GM10266 (cell line): ENCODE data around the gene B3GNT9.

Experiments used
- DNase-seq: peaks from one replicate; pipeline ENCODE4 v3.0.0; 2012; ENCODE audit errors: extremely low spot score
- TF ChIP-seq, protein P1 (sequence below): IDR thresholded peaks from 2 replicates; pipeline ENCODE4 v1.5.1; 2012; ENCODE audit warnings: mild to moderate bottlenecking, low read depth; ENCODE audit not compliant: control insufficient read depth, insufficient read depth; ENCODE audit errors: missing control alignments

The B3GNT9 gene

DNA sequence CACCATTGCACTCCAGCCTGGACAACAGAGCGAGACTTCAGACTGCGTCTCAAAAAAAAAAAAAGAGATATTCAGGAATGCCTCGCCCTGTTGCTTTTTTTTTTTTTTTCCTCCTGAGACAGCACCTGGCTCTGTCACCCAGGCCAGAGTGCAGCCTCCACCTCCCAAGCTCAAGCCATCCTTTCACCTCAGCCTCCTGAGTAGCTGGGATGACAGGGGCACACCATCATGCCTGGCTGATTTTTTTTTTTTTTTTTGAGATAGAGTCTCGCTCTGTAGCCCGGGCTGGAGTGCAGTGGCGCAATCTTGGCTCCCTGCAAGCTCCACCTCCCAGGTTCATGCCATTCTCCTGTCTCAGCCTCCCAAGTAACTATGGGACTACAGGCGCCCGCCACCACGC is 33.1 kb downstream of the B3GNT9 start:
- TF ChIP-seq, protein P1, sequence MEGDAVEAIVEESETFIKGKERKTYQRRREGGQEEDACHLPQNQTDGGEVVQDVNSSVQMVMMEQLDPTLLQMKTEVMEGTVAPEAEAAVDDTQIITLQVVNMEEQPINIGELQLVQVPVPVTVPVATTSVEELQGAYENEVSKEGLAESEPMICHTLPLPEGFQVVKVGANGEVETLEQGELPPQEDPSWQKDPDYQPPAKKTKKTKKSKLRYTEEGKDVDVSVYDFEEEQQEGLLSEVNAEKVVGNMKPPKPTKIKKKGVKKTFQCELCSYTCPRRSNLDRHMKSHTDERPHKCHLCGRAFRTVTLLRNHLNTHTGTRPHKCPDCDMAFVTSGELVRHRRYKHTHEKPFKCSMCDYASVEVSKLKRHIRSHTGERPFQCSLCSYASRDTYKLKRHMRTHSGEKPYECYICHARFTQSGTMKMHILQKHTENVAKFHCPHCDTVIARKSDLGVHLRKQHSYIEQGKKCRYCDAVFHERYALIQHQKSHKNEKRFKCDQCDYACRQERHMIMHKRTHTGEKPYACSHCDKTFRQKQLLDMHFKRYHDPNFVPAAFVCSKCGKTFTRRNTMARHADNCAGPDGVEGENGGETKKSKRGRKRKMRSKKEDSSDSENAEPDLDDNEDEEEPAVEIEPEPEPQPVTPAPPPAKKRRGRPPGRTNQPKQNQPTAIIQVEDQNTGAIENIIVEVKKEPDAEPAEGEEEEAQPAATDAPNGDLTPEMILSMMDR: no peak
- no peak for DNase-seq

DNA sequence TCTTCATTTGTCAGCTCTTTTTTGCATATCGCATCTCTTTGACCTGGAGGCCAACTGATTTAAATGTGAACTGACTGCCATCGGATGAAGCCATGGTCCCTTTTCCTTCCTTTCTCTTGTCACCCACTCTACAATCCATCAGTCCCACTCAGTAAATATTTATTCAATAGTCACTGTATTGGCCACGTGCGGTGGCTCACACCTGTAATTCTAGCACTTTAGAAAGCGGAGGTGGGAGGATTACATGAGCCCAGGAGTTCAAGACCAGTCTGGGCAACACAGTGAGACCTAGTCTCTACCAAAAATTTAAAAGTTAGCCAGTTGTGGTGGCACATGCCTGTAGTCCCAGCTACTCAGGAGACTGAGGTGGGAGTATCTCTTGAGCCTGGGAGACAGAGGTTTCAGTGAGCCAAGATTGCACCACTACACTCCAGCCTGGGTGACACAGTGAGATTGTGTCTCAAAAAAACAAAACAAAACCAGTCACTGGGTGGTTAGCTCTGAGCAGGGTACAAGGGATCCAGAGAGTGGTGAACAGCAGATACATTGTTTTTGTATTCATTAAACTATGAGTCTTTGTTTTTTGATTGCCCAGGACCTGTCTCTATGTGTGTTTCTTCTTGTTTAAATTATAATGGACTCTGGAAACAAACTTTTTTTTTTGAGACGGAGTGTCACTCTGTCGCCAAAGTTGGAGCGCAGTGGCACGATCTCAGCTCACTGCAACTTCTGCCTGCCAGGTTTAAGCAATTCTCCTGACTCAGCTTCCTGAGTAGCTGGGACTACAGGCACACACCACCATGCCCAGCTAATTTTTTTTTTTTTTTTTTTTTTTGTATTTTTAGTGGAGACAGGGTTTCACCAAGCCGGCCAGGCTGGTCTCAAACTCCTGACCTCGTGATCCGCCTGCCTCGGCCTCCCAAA is 34.1 kb downstream of the B3GNT9 start:
- TF ChIP-seq, protein P1: no peak
- DNase-seq: no peak

DNA sequence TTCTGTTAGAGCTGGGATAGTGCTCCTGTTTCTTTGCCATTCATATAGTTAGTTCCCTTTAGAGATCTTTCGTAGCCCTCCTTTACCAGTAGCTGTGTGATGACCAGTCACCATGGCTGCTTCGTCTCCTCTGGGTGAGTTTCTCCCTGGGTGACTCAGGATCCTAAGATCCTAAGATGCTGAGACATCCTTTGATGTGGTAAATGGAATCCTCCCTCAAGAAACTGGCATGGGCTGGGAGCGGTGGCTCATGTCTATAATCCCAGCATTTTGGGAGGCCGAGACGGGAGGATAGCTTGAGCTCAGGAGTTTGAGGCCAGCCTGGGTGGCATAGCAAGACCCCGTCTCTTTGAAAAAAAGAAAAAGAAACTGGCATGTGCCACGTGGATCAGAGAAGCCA is 35.2 kb downstream of the B3GNT9 start:
- TF ChIP-seq, protein P1: no peak
- DNase-seq: no peak

DNA sequence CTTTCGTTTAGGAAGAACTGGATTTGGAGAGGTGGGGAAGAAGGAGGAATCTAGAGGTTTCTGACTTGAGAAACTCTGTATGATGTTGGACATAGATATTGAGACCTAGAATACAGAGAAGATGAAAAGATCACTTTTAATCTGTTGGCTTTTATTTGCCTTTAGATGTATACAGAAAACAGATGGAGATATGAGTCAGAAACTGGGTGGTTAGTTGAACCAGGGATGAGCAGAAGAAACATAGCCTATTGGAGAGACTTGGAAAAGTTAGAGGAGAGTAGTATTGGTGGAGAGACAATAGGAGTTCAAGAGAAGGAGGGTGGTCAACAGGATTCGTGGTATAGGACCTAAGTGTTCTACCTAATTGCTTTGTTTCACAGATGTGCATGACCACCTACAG is 36.0 kb downstream of the B3GNT9 start:
- DNase-seq: no peak
- TF ChIP-seq, protein P1: no peak

DNA sequence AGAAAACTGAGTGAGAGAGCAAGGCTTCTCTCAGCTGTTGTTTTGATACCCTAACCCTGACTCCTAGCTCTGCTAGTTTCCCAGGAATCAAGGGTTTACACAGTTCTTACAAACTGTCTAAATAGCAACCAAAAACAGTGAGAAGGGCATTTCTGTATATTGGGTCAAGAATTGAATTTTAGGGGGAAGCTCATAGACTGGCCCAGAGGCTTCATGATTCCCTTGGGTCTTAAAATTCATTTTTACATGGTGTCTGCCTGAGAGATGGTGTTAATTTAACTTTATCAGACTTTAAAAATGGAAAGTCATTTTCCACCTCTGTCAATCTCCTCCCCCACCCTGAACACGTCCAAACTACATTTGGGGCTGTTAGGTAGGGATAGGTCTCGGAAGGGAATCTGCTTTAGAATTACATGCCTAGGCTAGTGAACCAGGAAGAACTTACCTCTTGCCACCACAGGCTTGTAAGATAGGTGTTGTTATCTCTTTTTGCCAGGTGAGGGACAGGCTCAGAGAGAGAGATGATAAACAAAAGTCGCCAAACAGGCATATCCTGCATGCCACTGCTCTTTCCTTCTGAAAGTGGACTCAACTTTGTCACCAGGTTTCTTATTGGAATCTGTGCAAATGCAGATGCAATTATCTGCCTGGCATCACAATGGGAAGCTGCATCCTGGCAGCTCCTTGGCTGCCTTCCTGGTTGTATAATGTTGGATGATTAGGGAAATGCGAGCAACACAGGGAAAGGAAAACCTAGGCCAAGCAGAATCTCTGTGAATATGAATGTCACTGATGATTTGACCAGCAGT is 38.0 kb downstream of the B3GNT9 start:
- no peak for DNase-seq
- TF ChIP-seq, protein P1: no peak

DNA sequence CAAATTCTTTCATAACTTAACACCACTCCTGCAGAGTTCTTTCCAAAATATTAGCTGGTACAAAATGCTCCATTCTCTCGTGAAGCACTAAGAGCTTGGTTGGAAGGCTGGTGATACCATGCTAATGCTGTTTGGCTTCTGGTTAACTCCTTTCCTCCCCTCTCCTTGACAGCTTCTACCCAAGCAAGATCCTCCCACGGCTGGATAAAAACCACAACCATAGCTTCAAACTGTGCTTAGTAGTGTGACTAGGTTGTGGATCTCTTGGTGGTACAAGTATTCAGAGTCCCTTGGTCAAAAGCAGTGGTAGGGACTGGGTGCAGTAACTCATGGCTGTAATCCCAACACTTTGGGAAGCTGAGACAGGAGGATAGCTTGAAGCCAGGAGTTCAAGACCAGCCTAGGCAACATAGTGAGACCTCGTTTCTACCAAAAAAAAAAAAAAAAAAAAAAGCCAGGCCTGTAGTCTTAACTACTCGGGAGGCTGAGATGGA is 38.8 kb downstream of the B3GNT9 start:
- TF ChIP-seq, protein P1: no peak
- DNase-seq: no peak
